Urinary bladder (tissue), 4 donors: ENCODE measurements around the gene KDM3A. TPM values are rescaled to one million over a fixed set of nuclear protein-coding genes. Genes with fewer than 3 reads are reported as not detected.

Experiments
- DNase-seq: peaks from one replicate; pipeline ENCODE4 v3.0.0-alpha.2; 2015; ENCODE audit errors: extremely low spot score
- H3K27ac ChIP-seq: one replicate; pipeline ENCODE4 v1.5.1; 2013; ENCODE audit warnings: low read depth, mild to moderate bottlenecking, moderate library complexity
- H3K36me3 ChIP-seq: one replicate; pipeline ENCODE4 v1.6.1; 2013; ENCODE audit warnings: mild to moderate bottlenecking, moderate library complexity; ENCODE audit not compliant: insufficient read depth
- H3K4me1 ChIP-seq: one replicate; pipeline ENCODE4 v1.6.1; 2013; ENCODE audit warnings: mild to moderate bottlenecking, moderate library complexity; ENCODE audit not compliant: insufficient read depth
- H3K4me3 ChIP-seq: one replicate; pipeline ENCODE4 v1.5.1; 2013; ENCODE audit warnings: low read depth, low read length
- WGBS: extraction: QIAGEN DNeasy Blood & Tissue Kit; methylation state at CpG from one replicate; pipeline ENCODE4 v1.1.7; 2013; 5-methylcytosine and 5-hydroxymethylcytosine counted together
- polyA plus RNA-seq: library from polyadenylated mRNA; stranded (reverse); fragments of 200-250 nt; gene quantifications from one replicate; pipeline ENCODE4 v1.2.3, GENCODE V29; 2013
- small RNA-seq: library from RNA; depleted of rRNA; stranded (forward); fragments of <200 nt; gene quantifications from one replicate; pipeline ENCODE3, GENCODE V24; 2014
- total RNA-seq: library from RNA; depleted of rRNA; stranded (reverse); fragments of >200 nt; gene quantifications from one replicate; pipeline ENCODE4 v1.2.3, GENCODE V29; 2014
- donor health status: healthy with polysubstance abuse.
- donor health status: healthy.

The KDM3A gene
- total and polyA plus RNA-seq, 2 donors: 30.2 to 72.6 TPM

GRCh38 chr2:86522711-86523110, 81.5 kb downstream of the KDM3A start:
- 82% methylated on average over 2 of the region's 2 CpGs for WGBS

DNA sequence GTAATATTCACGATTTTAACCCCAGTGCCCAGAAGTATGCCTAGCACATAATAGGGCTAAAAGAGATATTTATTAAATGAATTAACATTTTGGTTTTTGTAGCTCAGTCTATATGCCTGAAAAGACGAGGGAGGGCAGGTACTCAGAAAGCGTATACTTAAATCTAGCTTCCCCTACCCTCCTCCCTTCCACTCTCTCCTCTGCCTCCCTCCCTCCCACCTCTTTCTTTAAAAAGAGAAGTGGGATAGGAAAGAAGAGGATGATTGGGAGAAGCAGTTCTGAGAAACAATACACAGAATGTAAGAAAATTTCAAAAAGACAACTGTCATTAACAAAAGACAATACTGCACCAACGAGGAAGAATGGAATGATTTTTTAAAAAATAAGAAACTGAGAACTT, 82.3 kb downstream of the KDM3A start:
- WGBS: 97% methylated on average over 4 of the region's 4 CpGs
- no peak overlapping the region for H3K4me3 ChIP-seq
- H3K27ac ChIP-seq: no peak overlapping the region
- H3K36me3 ChIP-seq: no peaks in the 10 kb centered on the region
- H3K4me1 ChIP-seq: no peaks in the 10 kb centered on the region
- no peak for DNase-seq

More at GRCh38 chr2:86522711-86523110, 81.5 kb downstream of the KDM3A start:
- Histone ChIP-seq H3K4me3 (no peak overlapping the region), H3K27ac (no peak overlapping the region), H3K36me3 (no peaks in the 10 kb centered on the region), H3K4me1 (no peaks in the 10 kb centered on the region)
- no peak for DNase-seq

- H3K36me3 ChIP-seq: no peaks in the 10 kb centered on the region
These were observed 84.5 kb downstream of the KDM3A start for GRCh38 chr2:86525421-86526340.

GRCh38 chr2:86533589-86533988, 92.4 kb downstream of the KDM3A start:
- no peaks in the 10 kb centered on the region for H3K4me1 ChIP-seq
- no peak for DNase-seq
- WGBS: 97% methylated on average over 3 of the region's 3 CpGs
- no peak overlapping the region for H3K4me3 ChIP-seq
- H3K27ac ChIP-seq: no peak overlapping the region
- no peaks in the 10 kb centered on the region for H3K36me3 ChIP-seq

More at GRCh38 chr2:86525421-86526340, 84.5 kb downstream of the KDM3A start:
- no peaks in the 10 kb centered on the region for H3K4me1 ChIP-seq
- WGBS: 82% methylated on average over 11 of the region's 11 CpGs
- no peak for DNase-seq
- no peak overlapping the region for H3K27ac ChIP-seq
- no peak overlapping the region for H3K4me3 ChIP-seq

DNA sequence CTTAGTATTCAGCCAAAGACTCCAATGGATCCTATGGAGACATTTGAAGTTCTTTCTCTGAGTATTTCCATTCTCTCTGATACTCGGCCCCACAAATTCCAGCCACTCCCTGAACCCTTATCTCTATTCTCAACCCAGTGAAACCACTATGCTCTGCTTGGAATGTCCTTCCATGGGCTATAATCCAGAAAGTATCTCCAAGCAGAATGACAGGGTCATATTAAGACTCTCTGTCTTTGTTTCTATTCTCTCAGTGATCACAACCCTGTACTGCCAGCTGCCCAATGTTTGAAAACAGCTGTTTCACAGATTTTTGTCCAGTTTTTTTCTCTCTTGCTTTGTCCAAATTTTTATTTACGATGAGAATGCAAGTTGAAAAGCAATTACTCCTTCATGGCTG, 100.2 kb downstream of the KDM3A start:
- Histone ChIP-seq H3K27ac (no peak overlapping the region), H3K4me1 (no peaks in the 10 kb centered on the region), H3K36me3 (no peaks in the 10 kb centered on the region), H3K4me3 (no peak overlapping the region)
- no peak for DNase-seq
- WGBS: 39% methylated on average over 2 of the region's 2 CpGs

Small RNA genes within 50 kb of the gene (small RNA-seq; reads per million reads assigned to genes)
- gene RNU6-640P: not detected

Other genes with a start within 250 kb of the KDM3A start
- gene IMMT, start 245.9 kb upstream of the KDM3A start, total RNA-seq: 50.5 TPM
- 62.6 TPM for gene IMMT, start 245.9 kb upstream of the KDM3A start, polyA plus RNA-seq
- gene MRPL35, start 241.9 kb upstream of the KDM3A start, total RNA-seq: 49.5 TPM
- 39.0 TPM for gene MRPL35, start 241.9 kb upstream of the KDM3A start, polyA plus RNA-seq
- gene REEP1, start 103.7 kb upstream of the KDM3A start, total RNA-seq: 21.9 TPM
- 39.5 TPM for gene REEP1, start 103.7 kb upstream of the KDM3A start, polyA plus RNA-seq
- gene CHMP3, start 122.1 kb downstream of the KDM3A start, total RNA-seq: 69.4 TPM
- gene CHMP3, start 122.1 kb downstream of the KDM3A start, polyA plus RNA-seq: 163 TPM
- gene RNF103, start 182.5 kb downstream of the KDM3A start, total RNA-seq: 40.5 TPM
- 24.1 TPM for gene RNF103, start 182.5 kb downstream of the KDM3A start, polyA plus RNA-seq